T-helper 1 cell treated with Interleukin-12 subunit alpha and Interleukin-12 subunit beta and Interleukin-4 antibody, amounts not matched to agents 30 ng/mL and 1 ng/mL, for 36 hours (primary cell): ENCODE data around the gene COL6A2. TPM values are rescaled to one million over a fixed set of nuclear protein-coding genes. Genes with fewer than 3 reads are reported as not detected.
"Not testable (repeated sequence)": the region's sequence is repeated elsewhere in the genome, so short reads cannot be mapped to it uniquely, and the experiment has no call there.

Source experiments
- intact Hi-C: fragments of 100-400 bp; cut with micrococcal nuclease; formaldehyde crosslinking; loops from one replicate; pipeline ENCODE4 v1.15.1; 2024
- total RNA-seq: library from RNA; stranded (reverse); gene quantifications from 2 replicates; pipeline ENCODE4 v1.2.3, GENCODE V29; 2022

COL6A2 gene
- total RNA-seq, 1 donor from 2014 or later, result 2.6 TPM

GRCh38 chr21:46078978-46079351, 18.9 kb upstream of the COL6A2 start:
- intact Hi-C loops, result no loop called here

GRCh38 chr21:46079352-46080170, 18.4 kb upstream of the COL6A2 start:
- intact Hi-C loops, result no loop called here

GRCh38 chr21:46080171-46081021, 17.5 kb upstream of the COL6A2 start:
- intact Hi-C loops, result no loop called here

- intact Hi-C loops, result no loop called here
Measured at GRCh38 chr21:46081022-46081861, 16.7 kb upstream of the COL6A2 start.

GRCh38 chr21:46081862-46082712, 15.8 kb upstream of the COL6A2 start:
- intact Hi-C loops, result no loop called here

GRCh38 chr21:46082713-46082962, 15.3 kb upstream of the COL6A2 start:
- intact Hi-C loops, result no loop called here

- intact Hi-C loops, result no loop called here
Measured at GRCh38 chr21:46082963-46083790, 14.7 kb upstream of the COL6A2 start.

GRCh38 chr21:46083791-46084561, 13.9 kb upstream of the COL6A2 start:
- intact Hi-C loops, result no loop called here

GRCh38 chr21:46084709-46085108, 13.2 kb upstream of the COL6A2 start:
- intact Hi-C loops, result no loop called here

GRCh38 chr21:46085259-46085658, 12.7 kb upstream of the COL6A2 start:
- intact Hi-C loops, result not testable (repeated sequence)

- intact Hi-C loops, result no loop called here
Measured at GRCh38 chr21:46087641-46088040, 10.3 kb upstream of the COL6A2 start.

GRCh38 chr21:46088189-46088588, 9.7 kb upstream of the COL6A2 start:
- intact Hi-C loops, result no loop called here

- intact Hi-C loops, result no loop called here
Measured at GRCh38 chr21:46089285-46089684, 8.6 kb upstream of the COL6A2 start.

- intact Hi-C loops, result no loop called here
Measured at GRCh38 chr21:46091118-46091517, 6.8 kb upstream of the COL6A2 start.

GRCh38 chr21:46091631-46092025, 6.3 kb upstream of the COL6A2 start:
- intact Hi-C loops, result no loop called here

- intact Hi-C loops, result no loop called here
Measured at GRCh38 chr21:46092026-46092764, 5.7 kb upstream of the COL6A2 start.

- intact Hi-C loops, result no loop called here
Measured at GRCh38 chr21:46092811-46093667, 4.9 kb upstream of the COL6A2 start.
